GM18951 (cell line): Measurements from ENCODE around the gene RNGTT.
"Not testable (repeated sequence)": the region's sequence is repeated elsewhere in the genome, so short reads cannot be mapped to it uniquely, and the experiment has no call there.

Experiments used
- POLR2A ChIP-seq: IDR thresholded peaks from 4 replicates; pipeline ENCODE4 v1.6.1; 2011; ENCODE audit warnings: mild to moderate bottlenecking; ENCODE audit not compliant: insufficient read length, insufficient read depth; ENCODE audit errors: extremely low read depth
- in situ Hi-C: fragments of 300-500 bp; cut with MboI; formaldehyde crosslinking; loops from one replicate; pipeline ENCODE4 v1.12.0; 2022; ENCODE audit warnings: low sequenced_read_pairs, mixed read lengths, inconsistent platforms; ENCODE audit not compliant: unreplicated experiment

RNGTT gene

GRCh38 chr6:88958842-88959241 is 4.6 kb downstream of the RNGTT start:
- in situ Hi-C loops: no loop called here
- TF ChIP-seq POLR2A: no peak

GRCh38 chr6:88953550-88954386 is 9.7 kb downstream of the RNGTT start:
- in situ Hi-C loops: no loop called here
- TF ChIP-seq POLR2A: no peak

GRCh38 chr6:88952065-88952704 is 11.2 kb downstream of the RNGTT start:
- in situ Hi-C loops: no loop called here
- TF ChIP-seq POLR2A: no peak

GRCh38 chr6:88945415-88946008 is 17.9 kb downstream of the RNGTT start:
- in situ Hi-C loops: no loop called here
- no peak for TF ChIP-seq POLR2A

GRCh38 chr6:88933521-88933920 is 29.9 kb downstream of the RNGTT start:
- in situ Hi-C loops: no loop called here
- TF ChIP-seq POLR2A: no peak

GRCh38 chr6:88932019-88932418 is 31.4 kb downstream of the RNGTT start:
- in situ Hi-C loops: not testable (repeated sequence)

GRCh38 chr6:88922775-88923548 is 40.5 kb downstream of the RNGTT start:
- in situ Hi-C loops: no loop called here
- TF ChIP-seq POLR2A: no peak

- in situ Hi-C loops: no loop called here
- no peak for TF ChIP-seq POLR2A
These were observed 41.7 kb downstream of the RNGTT start for GRCh38 chr6:88921734-88922133.

- TF ChIP-seq POLR2A: no peak
- in situ Hi-C loops: no loop called here
These were observed 42.4 kb downstream of the RNGTT start for GRCh38 chr6:88920774-88921733.

GRCh38 chr6:88920088-88920487 is 43.3 kb downstream of the RNGTT start:
- no peak for TF ChIP-seq POLR2A
- in situ Hi-C loops: no loop called here

- TF ChIP-seq POLR2A: no peak
- in situ Hi-C loops: no loop called here
These were observed 44.4 kb downstream of the RNGTT start for GRCh38 chr6:88919032-88919431.

GRCh38 chr6:88916615-88917208 is 46.7 kb downstream of the RNGTT start:
- in situ Hi-C loops: no loop called here
- no peak for TF ChIP-seq POLR2A
